H9 (cell line): Measurements from ENCODE around the gene FFAR1. TPM values are rescaled to one million over a fixed set of nuclear protein-coding genes. Genes with fewer than 3 reads are reported as not detected.

Source experiments
- DNase-seq: peaks from one replicate; pipeline ENCODE4 v3.0.0-alpha.2; 2017
- H2AFZ ChIP-seq: one replicate; pipeline ENCODE4 v1.6.1; 2013; ENCODE audit warnings: mild to moderate bottlenecking, low read length, control low read depth, moderate library complexity
- H2AK5ac ChIP-seq: 2 replicates; pipeline ENCODE4 v1.6.1; 2013; ENCODE audit warnings: low read length, control low read depth, mixed read lengths; ENCODE audit not compliant: insufficient read length
- H2BK120ac ChIP-seq: one replicate; pipeline ENCODE4 v1.6.1; 2013; ENCODE audit warnings: low read depth, mild to moderate bottlenecking, low read length, control low read depth, inconsistent platforms; ENCODE audit not compliant: poor library complexity, severe bottlenecking
- H2BK12ac ChIP-seq: 2 replicates; pipeline ENCODE4 v1.6.1; 2013; ENCODE audit warnings: low read length, control low read depth, mixed read lengths, low read depth; ENCODE audit not compliant: insufficient read length
- H2BK15ac ChIP-seq: 2 replicates; pipeline ENCODE4 v1.6.1; 2013; ENCODE audit warnings: low read depth, low read length, control low read depth
- H2BK20ac ChIP-seq: one replicate; pipeline ENCODE4 v1.6.1; 2013; ENCODE audit warnings: low read depth, mild to moderate bottlenecking, low read length, control low read depth, inconsistent platforms; ENCODE audit not compliant: poor library complexity, severe bottlenecking
- H2BK5ac ChIP-seq: 2 replicates; pipeline ENCODE4 v1.6.1; 2013; ENCODE audit warnings: low read length, control low read depth, mixed read lengths; ENCODE audit not compliant: insufficient read length
- H3K14ac ChIP-seq: 2 replicates; pipeline ENCODE4 v1.6.1; 2013; ENCODE audit warnings: low read length, control low read depth; ENCODE audit not compliant: insufficient read depth
- H3K18ac ChIP-seq: 2 replicates; pipeline ENCODE4 v1.6.1; 2013; ENCODE audit warnings: low read depth, mild to moderate bottlenecking, mixed read lengths, low read length, control low read depth; ENCODE audit not compliant: insufficient read length
- H3K23ac ChIP-seq: 2 replicates; pipeline ENCODE4 v1.6.1; 2013; ENCODE audit warnings: low read length, control low read depth, mixed read lengths, low read depth; ENCODE audit not compliant: insufficient read length
- H3K23me2 ChIP-seq: 2 replicates; pipeline ENCODE4 v1.6.1; 2013; ENCODE audit warnings: low read depth, mild to moderate bottlenecking, mixed read lengths, low read length, control low read depth; ENCODE audit not compliant: insufficient read length, poor library complexity, severe bottlenecking
- H3K27ac ChIP-seq: 2 replicates; pipeline ENCODE4 v1.5.1; 2013; ENCODE audit warnings: low read length, control low read depth, mixed read lengths, low read depth; ENCODE audit not compliant: insufficient read length
- H3K27me3 ChIP-seq: 2 replicates; pipeline ENCODE4 v1.6.1; 2013; ENCODE audit warnings: low read length, control low read depth, inconsistent platforms; ENCODE audit not compliant: insufficient read depth
- H3K4ac ChIP-seq: 2 replicates; pipeline ENCODE4 v1.6.1; 2013; ENCODE audit warnings: low read depth, mild to moderate bottlenecking, control low read depth, inconsistent platforms, low read length, moderate library complexity
- H3K4me1 ChIP-seq: 2 replicates; pipeline ENCODE4 v1.6.1; 2013; ENCODE audit warnings: low read length, control low read depth, inconsistent platforms; ENCODE audit not compliant: insufficient read depth
- H3K4me2 ChIP-seq: 2 replicates; pipeline ENCODE4 v1.6.1; 2013; ENCODE audit warnings: low read length, control low read depth, mixed read lengths; ENCODE audit not compliant: insufficient read length, insufficient read depth
- H3K56ac ChIP-seq: 2 replicates; pipeline ENCODE4 v1.6.1; 2013; ENCODE audit warnings: low read depth, mild to moderate bottlenecking, mixed read lengths, low read length, control low read depth; ENCODE audit not compliant: insufficient read length
- H3K79me1 ChIP-seq: 2 replicates; pipeline ENCODE4 v1.6.1; 2013; ENCODE audit warnings: low read depth, mild to moderate bottlenecking, moderate library complexity, low read length, control low read depth, inconsistent platforms; ENCODE audit not compliant: insufficient read depth, poor library complexity, severe bottlenecking
- H3K79me2 ChIP-seq: 2 replicates; pipeline ENCODE4 v1.6.1; 2013; ENCODE audit warnings: low read length, control low read depth, inconsistent platforms; ENCODE audit not compliant: insufficient read depth
- H3K9ac ChIP-seq: 2 replicates; pipeline ENCODE4 v1.6.1; 2013; ENCODE audit warnings: low read length, control low read depth, mixed read lengths; ENCODE audit not compliant: insufficient read length; ENCODE audit errors: extremely low read depth
- H3K9me3 ChIP-seq: one replicate; pipeline ENCODE4 v1.6.1; 2013; ENCODE audit warnings: low read depth, low read length, inconsistent platforms; ENCODE audit not compliant: control insufficient read depth
- H3T11ph ChIP-seq: one replicate; pipeline ENCODE4 v1.6.1; 2013; ENCODE audit warnings: mild to moderate bottlenecking, low read length, control low read depth, inconsistent platforms
- H4K20me1 ChIP-seq: one replicate; pipeline ENCODE4 v1.6.1; 2013; ENCODE audit not compliant: control insufficient read depth, insufficient read length, insufficient read depth
- H4K5ac ChIP-seq: 2 replicates; pipeline ENCODE4 v1.6.1; 2013; ENCODE audit warnings: low read depth, mild to moderate bottlenecking, mixed read lengths, low read length, control low read depth; ENCODE audit not compliant: insufficient read length
- H4K8ac ChIP-seq: replicated peaks from 2 replicates; pipeline ENCODE4 v1.6.1; 2013; ENCODE audit warnings: low read length, control low read depth, mixed read lengths, low read depth; ENCODE audit not compliant: insufficient read length
- H4K91ac ChIP-seq: 2 replicates; pipeline ENCODE4 v1.6.1; 2013; ENCODE audit warnings: low read depth, mild to moderate bottlenecking, moderate library complexity, mixed read lengths, low read length, control low read depth; ENCODE audit not compliant: insufficient read length
- H3K27ac Mint-ChIP-seq, 3 experiments: 2 replicates in 2 of 3; 3 replicates in 1 of 3; pipeline ENCODE4 v1.8.0; 2020 to 2021; ENCODE audit warnings: mixed read lengths in 3 of 3, mild to moderate bottlenecking in 1 of 3, moderate library complexity in 1 of 3
- H3K27me3 Mint-ChIP-seq: 2 replicates; pipeline ENCODE4 v1.8.0; 2021; ENCODE audit warnings: low read depth, mild to moderate bottlenecking, moderate library complexity, mixed read lengths
- H3K36me3 Mint-ChIP-seq, 3 experiments: 2 replicates in 2 of 3; 3 replicates in 1 of 3; pipeline ENCODE4 v1.8.0; 2020 to 2021; ENCODE audit warnings: low read depth in 3 of 3, mixed read lengths in 3 of 3; ENCODE audit not compliant: insufficient read depth in 1 of 3
- H3K4me1 Mint-ChIP-seq, 2 experiments: 2 replicates each; pipeline ENCODE4 v1.8.0; 2020; ENCODE audit warnings: mixed read lengths in 2 of 2
- H3K4me3 Mint-ChIP-seq, 2 experiments: 2 replicates in 1 of 2; 3 replicates in 1 of 2; pipeline ENCODE4 v1.8.0; 2020 to 2021; ENCODE audit warnings: mild to moderate bottlenecking in 2 of 2, mixed read lengths in 2 of 2, moderate library complexity in 1 of 2
- H3K9me3 Mint-ChIP-seq, 2 experiments: 2 replicates in 1 of 2; 3 replicates in 1 of 2; pipeline ENCODE4 v1.8.0; 2020; ENCODE audit warnings: mild to moderate bottlenecking in 2 of 2, mixed read lengths in 2 of 2, moderate library complexity in 1 of 2
- WGBS: extraction: QIAGEN DNeasy Blood & Tissue Kit; methylation state at CpG from one replicate; pipeline ENCODE4 v1.1.7; 2013; ENCODE audit warnings: missing lambda C conversion rate, low lambda C conversion rate, mixed read lengths; ENCODE audit not compliant: insufficient read length; ENCODE audit errors: extremely low coverage; 5-methylcytosine and 5-hydroxymethylcytosine counted together
- total RNA-seq: library from RNA; stranded (reverse); gene quantifications from 2 replicates; pipeline ENCODE4 v1.2.1, GENCODE V29; 2021
- TF ChIP-seq, protein P1 (sequence below): fragments of 200-600 bp; sonication (generic); conservative IDR thresholded peaks from 3 replicates; pipeline ENCODE4 v1.8.0; 2021; ENCODE audit warnings: antibody characterized with exemption, mild to moderate bottlenecking

FFAR1 gene
- total RNA-seq, 1 experiment from 2014 or later, result not detected

DNA sequence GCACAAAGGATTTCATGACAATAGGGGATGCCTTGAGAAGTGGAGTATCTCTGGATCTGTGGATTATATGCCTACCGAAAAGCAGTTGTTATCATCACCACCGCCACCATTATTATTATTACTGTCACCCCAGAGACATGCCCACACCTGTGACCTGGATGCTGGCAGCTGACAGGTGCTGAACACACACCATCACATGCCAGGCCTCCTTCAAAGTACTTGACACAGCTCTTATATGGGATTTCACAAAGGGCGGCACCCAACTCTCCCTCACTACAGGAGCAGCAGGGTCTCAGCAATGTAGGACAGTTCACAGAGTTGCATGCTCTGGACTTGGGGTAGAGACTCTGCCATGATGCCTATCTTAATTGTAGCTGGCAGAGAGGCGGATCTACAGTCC lies 17.6 kb downstream of the FFAR1 start:
- Histone ChIP-seq H3K23me2 (no peaks in the 10 kb centered on the region), H2AK5ac (no peak overlapping the region), H3K23ac (no peak overlapping the region), H4K91ac (no peak overlapping the region), H3K9ac (no peak overlapping the region), H3K4me1 (no peaks in the 10 kb centered on the region), H2BK5ac (no peak overlapping the region), H3K4ac (no peak overlapping the region), H3K27ac (no peak overlapping the region), H4K20me1 (no peaks in the 10 kb centered on the region), H2BK12ac (no peak overlapping the region), H2BK120ac (no peak overlapping the region), H4K5ac (no peak overlapping the region), H3T11ph (no peak overlapping the region), H3K18ac (no peak overlapping the region), H3K79me1 (no peaks in the 10 kb centered on the region), H4K8ac (no peak overlapping the region), H2BK15ac (no peak overlapping the region), H3K27me3 (no peaks in the 10 kb centered on the region), H2BK20ac (no peak overlapping the region), H3K4me2 (no peak overlapping the region), H3K9me3 (no peaks in the 10 kb centered on the region), H3K14ac (no peak overlapping the region), H3K56ac (no peak overlapping the region), H3K79me2 (no peaks in the 10 kb centered on the region), H2AFZ (no peak overlapping the region)
- Mint-ChIP-seq H3K27ac (no peak overlapping the region; a peak in 1 of 7 replicates), H3K4me3 (no peak overlapping the region), H3K9me3 (no peaks in the 10 kb centered on the region; a peak in 1 of 5 replicates), H3K27me3 (peaks cover 19% of the 10 kb centered on the region), H3K36me3 (no peaks in the 10 kb centered on the region), H3K4me1 (no peaks in the 10 kb centered on the region)
- no peak for DNase-seq
- TF ChIP-seq, protein P1, sequence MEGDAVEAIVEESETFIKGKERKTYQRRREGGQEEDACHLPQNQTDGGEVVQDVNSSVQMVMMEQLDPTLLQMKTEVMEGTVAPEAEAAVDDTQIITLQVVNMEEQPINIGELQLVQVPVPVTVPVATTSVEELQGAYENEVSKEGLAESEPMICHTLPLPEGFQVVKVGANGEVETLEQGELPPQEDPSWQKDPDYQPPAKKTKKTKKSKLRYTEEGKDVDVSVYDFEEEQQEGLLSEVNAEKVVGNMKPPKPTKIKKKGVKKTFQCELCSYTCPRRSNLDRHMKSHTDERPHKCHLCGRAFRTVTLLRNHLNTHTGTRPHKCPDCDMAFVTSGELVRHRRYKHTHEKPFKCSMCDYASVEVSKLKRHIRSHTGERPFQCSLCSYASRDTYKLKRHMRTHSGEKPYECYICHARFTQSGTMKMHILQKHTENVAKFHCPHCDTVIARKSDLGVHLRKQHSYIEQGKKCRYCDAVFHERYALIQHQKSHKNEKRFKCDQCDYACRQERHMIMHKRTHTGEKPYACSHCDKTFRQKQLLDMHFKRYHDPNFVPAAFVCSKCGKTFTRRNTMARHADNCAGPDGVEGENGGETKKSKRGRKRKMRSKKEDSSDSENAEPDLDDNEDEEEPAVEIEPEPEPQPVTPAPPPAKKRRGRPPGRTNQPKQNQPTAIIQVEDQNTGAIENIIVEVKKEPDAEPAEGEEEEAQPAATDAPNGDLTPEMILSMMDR, result no peak
- WGBS, result no CpG with 5 or more reads among the region's 4 CpGs
